PC-9 (cell line): ENCODE data around the gene GSG1.

Experiments used
- CTCF ChIP-seq: fragments of 200-600 bp; sonication (generic); conservative IDR thresholded peaks from 2 replicates; pipeline ENCODE4 v1.6.1; 2017; ENCODE audit warnings: mixed run types, antibody characterized with exemption, mild to moderate bottlenecking, moderate library complexity
- EZH2 ChIP-seq: fragments of 200-600 bp; sonication (generic); IDR thresholded peaks from 2 replicates; pipeline ENCODE4 v1.8.0; 2017; ENCODE audit warnings: antibody characterized with exemption, low read depth

GRCh38 chr12:13116259-13116658 lies 12.8 kb upstream of the GSG1 start:
- TF ChIP-seq CTCF (no peak), EZH2 (no peak)
